T47D (cell line): Measurements from ENCODE around the gene SPA17.

Experiments used
- DNase-seq, 2 experiments: peaks; one replicate each; pipeline versions ENCODE4 v3.0.0 to v3.0.0-alpha.2; 2011 to 2012; ENCODE audit warnings: low read depth in 1 of 2, low spot score in 1 of 2
- JUND ChIP-seq: IDR thresholded peaks from 2 replicates; pipeline ENCODE4 v1.6.1; 2012; ENCODE audit warnings: low read depth
- in situ Hi-C: cut with HindIII; loops from 2 replicates; pipeline ENCODE4 v1.10.0; 2016; ENCODE audit warnings: low sequenced_read_pairs, low pct_unique_long_range_greater_than_20kb

The SPA17 gene

DNA sequence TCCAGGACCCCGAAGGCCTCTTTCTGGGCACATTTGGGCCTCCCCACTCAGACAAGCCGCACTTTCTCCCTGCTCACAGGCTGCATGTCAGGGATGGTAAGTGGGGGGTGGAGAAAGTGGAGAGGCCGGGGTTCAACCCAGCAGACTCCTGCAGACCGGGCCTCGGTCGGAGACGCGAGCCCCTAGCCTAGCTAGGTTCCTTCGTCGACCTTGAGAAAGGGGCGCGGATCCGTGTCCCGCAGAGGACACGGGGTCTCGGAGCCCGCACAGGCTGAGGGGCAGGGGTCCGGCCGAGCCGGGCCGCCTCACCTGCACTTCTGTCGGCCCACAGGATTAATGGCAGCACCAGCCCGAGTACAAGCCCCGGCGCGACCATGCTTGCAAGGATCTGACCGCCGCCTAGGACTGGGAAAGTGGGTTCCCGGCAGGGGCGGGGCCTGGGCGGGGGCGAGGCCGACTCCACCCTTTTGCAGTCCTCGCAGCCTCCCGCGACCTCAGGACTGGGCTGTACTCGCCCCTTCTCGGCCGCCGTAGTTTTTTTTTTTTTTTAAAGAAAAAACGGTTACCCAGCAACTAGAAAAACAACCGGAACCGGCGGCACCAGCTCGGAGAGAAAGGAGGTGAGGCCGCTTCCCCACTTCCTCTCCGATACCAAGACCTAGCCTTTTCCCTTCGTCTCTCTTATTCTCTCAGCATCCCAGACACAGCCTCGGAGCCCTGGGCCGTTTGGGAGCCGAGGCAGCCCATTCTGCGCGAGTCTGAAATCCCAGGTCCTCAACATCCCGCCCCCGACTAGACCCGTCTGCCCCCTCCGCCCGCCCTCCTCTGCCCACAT, at the start of gene SPA17, which contains the start of gene SIAE:
TSS of gene SPA17 (plus strand) at position 572 of the 835 bp plus-strand sequence. CDS start 1,361 bp downstream, outside the sequence.
TSS of gene SIAE (minus strand) at position 407 of the 835 bp plus-strand sequence. CDS start at position 376, 31 bp downstream.
- TF ChIP-seq JUND, result no peak
- DNase-seq, result peak; percentile 96 to 100
- in situ Hi-C loops, result no loop called here

DNA sequence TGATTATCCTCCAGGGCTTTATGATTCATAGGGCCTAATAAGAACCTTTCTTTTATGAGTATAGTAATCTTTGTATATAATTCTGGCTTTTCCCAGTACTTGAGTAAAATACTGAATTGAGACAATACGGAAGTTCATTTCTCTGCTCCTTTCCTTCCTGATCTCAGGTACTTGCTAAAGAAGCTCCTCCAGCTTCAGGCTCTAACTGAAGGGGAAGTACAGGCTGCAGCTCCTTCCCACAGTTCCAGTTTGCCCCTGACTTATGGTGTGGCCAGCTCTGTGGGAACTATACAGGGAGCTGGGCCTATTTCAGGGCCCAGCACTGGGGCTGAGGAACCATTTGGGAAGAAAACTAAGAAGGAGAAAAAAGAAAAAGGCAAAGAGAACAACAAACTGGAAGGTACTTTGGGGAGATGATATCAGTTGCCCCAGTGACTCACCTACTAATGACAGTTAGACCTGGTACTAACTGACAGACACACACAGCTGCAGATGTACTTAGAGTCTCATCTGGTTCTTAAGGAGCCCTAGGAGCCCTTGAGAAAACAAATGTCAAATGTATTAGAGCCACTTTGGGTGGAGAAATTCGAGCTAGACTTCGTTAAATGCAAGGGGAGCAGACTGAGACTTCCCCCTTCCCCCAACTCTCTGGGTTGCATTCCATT, 48.1 kb upstream of the SPA17 start:
- no peak for DNase-seq
- in situ Hi-C loops, result no loop called here
- TF ChIP-seq JUND, result no peak

DNA sequence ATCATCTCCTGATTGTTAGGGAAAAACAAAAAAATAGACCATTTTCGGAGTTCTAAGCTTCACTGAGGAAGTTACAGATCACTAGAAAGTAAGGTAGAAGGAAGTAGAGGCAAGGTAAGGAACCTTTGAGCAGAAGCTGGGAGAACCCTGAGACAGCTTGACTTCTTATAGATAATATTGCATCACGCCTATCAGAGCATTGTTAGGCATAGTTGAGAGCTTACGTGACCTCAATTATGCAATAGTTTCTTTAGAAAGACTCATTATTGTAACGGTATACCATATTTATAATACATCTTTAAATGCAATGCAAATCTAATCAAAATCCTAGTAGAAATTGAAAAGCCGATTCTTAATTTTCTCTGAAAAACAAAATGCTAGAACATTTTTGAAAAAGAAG, 46.2 kb upstream of the SPA17 start:
- no peak for DNase-seq
- in situ Hi-C loops, result no loop called here
- TF ChIP-seq JUND, result no peak

DNA sequence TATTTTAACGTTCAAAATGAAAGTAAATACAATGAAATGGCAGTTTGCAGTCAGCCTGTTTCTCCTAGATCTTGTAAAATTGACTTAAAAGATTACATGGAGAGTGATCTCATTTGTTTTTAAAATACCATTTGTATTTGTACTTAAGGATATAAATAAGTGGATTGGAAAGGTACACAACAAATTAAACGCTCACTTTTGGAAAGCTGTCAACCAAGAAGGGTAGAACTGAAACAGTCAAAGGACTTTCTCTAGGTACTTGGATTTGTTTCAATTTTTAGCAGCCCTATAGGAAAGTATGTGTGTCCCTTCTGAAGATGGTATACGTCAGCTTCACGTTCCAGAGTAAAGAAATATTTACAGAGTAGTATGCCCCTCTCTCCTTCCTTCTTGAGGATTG, 43.7 kb upstream of the SPA17 start:
- in situ Hi-C loops, result no loop called here
- DNase-seq, result no peak
- TF ChIP-seq JUND, result no peak

DNA sequence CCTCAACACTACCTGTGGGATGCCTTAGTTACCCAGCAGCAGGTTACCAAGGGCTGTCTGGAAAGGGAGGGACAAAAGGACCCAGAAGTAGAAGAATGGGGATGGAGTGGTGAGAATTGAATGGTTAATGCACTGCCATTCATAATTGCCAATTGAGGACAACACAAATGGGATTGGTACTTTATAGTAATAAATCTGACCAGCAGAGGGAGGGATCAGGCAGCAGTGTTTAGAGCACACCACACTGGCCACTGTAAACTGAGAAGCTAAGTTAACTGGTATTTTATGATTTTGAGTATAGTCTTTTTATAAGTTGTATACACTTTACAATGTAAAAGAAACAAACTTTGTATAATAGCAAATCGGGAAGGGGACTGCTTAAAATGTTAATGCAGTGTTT, 40.3 kb upstream of the SPA17 start:
- peak; percentile 54 to 61 for DNase-seq
- in situ Hi-C loops, result no loop called here
- no peak for TF ChIP-seq JUND

DNA sequence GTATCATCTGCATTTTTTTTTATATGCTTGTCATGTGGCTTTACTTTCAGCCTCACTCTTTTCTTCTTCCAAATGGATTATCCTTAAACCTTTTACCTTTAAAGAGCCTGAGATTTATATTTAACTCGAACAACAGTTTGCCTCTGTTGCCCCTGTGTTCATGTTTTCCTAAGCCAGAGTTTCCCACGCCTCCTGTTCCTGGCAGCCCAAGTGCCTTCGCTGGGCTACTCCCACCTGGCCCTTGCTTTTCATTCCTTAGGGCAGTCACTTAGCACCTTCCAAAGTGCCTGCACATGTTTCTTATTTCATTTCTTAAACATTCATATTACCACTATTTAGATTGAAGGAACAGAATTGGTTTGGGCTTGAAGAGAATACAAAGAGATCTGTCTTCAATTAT, 37.8 kb upstream of the SPA17 start:
- DNase-seq, result no peak
- in situ Hi-C loops, result no loop called here
- TF ChIP-seq JUND, result no peak

DNA sequence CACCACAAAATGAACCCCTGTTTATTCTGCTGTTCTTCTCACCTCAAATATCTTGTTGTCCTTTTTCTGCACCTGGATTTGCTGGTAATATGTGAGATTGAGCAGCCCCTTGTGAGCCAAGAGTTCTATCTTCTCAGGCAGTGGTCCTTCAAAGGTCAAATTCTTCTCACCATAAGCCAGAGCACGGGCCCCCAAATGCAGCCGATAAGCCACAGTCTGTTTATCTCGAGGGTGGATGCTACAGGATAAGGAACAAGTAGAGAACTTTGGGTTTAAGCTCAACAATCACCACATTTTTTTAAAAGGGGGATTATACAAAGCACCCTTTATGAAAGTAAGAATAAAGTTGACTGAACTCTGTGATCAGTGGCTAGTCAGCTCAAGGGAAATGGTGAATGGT, 35.2 kb upstream of the SPA17 start:
- in situ Hi-C loops, result no loop called here
- no peak for TF ChIP-seq JUND
- no peak for DNase-seq

DNA sequence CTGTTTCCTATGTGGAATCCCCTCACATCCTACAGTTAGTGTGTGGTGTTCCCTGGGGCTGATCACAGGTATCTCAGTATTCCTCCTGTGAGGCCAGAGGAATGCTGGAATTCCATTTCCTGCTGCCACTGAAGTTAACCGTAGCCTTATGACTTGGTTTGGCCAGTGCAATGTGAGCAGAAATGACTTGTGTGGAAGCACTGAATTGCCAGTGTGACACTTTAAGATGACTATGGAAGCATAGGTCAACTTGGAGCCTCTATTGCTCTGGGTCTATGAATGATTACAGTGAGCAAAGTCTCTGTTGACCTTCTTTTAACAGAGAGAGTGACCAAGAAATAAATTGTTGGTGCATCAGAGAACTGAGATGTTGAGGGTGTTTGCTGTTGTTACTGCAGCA, 34.5 kb upstream of the SPA17 start:
- TF ChIP-seq JUND, result no peak
- in situ Hi-C loops, result no loop called here
- no peak for DNase-seq

DNA sequence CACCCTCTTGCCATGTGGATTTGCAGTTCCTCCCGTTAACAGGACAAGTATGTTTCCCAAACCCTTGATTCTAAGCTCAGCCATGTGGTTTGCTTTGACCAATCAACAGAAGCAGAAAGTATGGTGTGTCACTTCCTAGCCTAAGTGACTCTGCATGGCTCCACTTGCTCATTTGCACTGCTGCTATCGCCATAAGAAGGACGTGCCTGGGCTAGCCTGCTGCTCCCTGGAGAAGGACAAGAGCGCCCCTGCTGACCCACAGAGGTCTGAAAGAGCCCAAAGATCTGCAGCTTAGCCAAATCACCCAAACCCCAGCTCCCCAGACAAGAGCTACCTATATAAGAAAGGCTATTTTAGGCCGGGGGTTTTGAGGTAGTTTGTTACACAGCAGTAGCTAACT, 33.0 kb upstream of the SPA17 start:
- no peak for DNase-seq
- TF ChIP-seq JUND, result no peak
- in situ Hi-C loops, result no loop called here

DNA sequence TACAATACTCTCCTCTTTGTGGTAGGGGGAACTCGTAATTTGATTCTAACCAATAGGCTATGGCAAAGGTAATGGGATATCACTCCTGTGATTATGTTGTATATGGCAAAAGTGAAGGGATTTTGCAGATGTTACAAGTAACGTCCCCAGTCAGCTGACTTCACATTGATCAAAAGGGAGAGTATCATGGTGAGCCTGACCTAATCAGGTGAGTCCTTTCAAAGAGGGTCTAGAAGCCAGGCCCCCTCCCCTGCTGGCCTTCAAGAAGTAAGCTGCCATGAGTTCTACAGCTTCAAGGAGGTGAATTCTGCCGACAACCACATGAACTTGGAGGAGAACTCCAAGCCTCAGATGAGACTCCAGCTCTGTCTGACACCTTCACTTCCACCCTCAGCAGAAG, 31.1 kb upstream of the SPA17 start:
- TF ChIP-seq JUND, result no peak
- in situ Hi-C loops, result no loop called here
- no peak for DNase-seq

DNA sequence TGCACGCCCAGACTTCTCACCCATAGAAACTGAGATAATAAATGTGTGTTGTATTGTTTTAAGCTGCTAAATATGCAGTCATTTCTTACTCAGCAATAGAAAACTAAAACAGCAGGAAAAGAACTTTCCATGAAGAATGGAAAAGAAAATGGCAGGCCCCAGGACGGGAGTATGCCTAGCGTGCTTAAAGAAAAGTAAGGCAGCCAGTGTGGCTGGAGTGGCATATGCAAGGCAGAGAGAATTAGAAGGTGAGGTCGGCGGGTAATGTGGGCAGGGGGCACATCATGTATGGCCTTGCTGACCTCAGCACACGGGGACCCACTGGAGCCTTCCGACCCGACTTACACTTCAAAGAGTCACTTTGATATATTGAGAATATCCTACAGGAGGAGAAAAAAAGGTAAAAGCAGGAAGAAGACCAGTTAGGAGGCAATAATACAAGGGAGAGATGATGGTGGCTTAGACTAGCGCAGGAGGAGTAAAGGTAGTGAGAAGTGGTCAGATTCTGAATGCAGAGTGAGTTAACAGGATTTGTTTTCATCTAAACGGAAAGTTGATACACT, 30.6 kb upstream of the SPA17 start:
- in situ Hi-C loops, result no loop called here
- no peak for TF ChIP-seq JUND

DNA sequence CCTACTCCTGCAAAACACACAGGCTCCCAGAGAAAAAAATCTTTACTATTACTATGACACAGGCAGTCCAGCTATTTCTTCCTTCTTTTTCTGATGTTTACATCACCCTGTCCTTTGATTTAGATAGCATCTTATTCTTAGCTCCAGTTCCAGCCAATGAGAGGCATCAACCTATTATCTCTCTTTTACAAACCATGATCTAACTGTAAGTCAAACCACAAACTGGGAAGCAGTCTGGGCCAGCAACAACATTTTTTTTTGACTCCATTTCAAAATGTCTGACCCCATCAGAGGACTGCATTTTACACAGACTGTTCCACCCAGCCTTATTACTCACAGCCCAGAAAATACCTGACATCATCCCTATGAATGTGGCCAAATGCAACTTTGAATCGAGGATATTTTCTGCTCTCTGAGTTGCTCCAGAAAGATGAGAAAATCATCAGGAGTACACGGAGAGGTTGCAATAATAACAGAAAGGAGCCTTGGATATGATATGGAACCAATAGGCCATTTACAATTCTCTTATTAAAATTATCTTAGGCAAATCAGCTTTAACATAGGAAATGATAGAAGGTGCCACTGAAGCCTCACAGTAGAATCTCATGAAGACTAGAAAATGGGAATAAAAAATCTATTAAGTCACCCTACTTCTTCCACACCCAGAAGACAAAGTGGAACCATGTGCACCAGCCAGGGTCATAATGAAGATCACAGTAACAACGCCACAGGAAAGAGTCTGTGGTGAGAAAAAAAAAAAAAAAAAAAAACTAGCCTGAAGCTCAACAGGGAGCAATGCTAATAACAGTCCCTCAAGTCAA, 29.9 kb upstream of the SPA17 start:
- in situ Hi-C loops, result no loop called here
- DNase-seq, result no peak
- no peak for TF ChIP-seq JUND

More for the DNA sequence above, 30.6 kb upstream of the SPA17 start:
- DNase-seq, result no peak
